ENCODE measurements around the gene CASP6.
A peak's percentile ranks its signal among the peaks of the same experiment; 100 is the strongest.

The CASP6 gene

DNA sequence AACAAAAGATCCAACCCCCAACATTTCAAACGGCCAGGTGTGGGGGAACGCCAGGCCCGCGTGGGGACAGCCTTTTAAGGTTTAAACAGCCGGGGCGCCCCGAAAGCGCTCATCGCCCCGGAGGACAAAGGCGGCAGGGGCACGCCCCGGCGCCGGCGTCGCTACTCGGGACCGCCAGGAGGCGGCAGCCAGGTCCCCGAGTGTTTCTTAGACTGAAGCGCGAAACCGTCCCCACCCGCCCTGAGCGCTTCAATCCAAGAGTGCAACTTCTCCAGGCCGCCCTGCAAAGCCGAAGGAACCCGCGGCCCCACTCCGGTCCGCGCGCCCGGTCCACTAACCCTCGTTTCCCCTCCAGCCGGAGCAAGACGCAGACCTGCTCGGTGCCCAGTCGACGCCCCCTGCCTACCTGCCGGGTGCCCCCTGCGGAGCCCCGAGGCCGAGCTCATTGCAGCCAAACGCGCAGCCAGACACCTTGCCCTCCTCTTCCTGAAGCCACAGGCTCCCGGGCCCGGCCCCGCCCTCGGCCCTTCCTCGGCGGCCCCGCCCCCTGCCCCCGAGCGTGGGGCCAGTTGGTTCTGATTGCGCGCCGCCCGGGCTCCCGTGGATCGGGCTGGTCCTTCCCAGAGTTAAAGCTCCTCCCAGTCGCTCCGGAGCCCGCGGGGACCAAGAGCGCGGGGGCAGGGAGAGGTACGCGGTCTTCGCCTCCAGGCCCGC lies at the start of gene CASP6:
TSS of gene CASP6 (minus strand) at position 496 of the 714 bp plus-strand sequence. CDS start at position 446, 50 bp downstream.
- DNase-seq = peak; percentile 88 to 91

DNA sequence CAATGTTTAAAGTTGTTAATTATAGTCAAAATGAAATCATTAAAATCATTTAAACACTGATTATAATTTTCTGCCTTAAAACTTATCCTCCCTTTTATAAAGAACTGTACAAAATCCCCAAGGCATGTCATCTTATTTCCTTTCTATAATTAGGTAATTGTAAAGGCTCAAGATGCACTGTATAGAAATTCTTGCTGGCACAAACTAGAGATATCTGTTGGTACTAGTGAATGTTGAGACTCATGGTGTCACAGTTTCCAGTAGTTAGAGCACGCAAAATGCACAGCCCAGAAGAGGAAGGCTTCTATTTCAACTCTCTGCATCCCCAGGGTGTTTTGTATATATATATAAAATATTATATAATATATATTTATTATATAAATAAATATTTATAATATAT lies 49.3 kb upstream of the CASP6 start:
- DNase-seq = peak; percentile 10 to 14
- TF ChIP-seq GATA1 (IDR thresholded peaks at IDR 0.05; ENCODE audit: low read depth, low read length) (no peak), POLR2A (IDR thresholded peaks at IDR 0.05; ENCODE audit: low read length) (no peak)

More for the DNA sequence above, at the start of gene CASP6:
- TF ChIP-seq POLR2A (IDR thresholded peaks at IDR 0.05; ENCODE audit: low read length) (peak; percentile 64), GATA1 (IDR thresholded peaks at IDR 0.05; ENCODE audit: low read depth, low read length) (no peak)

DNA sequence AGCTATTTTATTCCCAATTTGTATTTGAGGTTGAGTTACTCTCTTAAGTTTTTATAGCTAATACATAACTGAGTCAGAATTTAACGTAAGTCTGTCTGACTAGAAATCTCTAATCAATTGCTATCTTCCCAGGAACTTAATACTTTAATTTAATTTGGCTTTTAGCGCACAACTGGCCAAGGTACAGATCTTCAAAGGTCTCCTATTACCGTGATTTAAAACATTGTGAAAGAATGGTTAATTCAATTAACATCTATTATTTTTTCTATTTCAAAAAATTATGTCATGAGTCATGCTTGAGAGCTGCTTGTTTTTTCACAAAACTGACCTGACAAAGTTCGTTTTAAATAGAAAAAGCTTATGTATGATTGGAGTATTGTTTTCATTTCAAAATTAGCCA lies 48.6 kb upstream of the CASP6 start:
- no peak for TF ChIP-seq GATA1 (IDR thresholded peaks at IDR 0.05; ENCODE audit: low read depth, low read length)
- no peak for DNase-seq

DNA sequence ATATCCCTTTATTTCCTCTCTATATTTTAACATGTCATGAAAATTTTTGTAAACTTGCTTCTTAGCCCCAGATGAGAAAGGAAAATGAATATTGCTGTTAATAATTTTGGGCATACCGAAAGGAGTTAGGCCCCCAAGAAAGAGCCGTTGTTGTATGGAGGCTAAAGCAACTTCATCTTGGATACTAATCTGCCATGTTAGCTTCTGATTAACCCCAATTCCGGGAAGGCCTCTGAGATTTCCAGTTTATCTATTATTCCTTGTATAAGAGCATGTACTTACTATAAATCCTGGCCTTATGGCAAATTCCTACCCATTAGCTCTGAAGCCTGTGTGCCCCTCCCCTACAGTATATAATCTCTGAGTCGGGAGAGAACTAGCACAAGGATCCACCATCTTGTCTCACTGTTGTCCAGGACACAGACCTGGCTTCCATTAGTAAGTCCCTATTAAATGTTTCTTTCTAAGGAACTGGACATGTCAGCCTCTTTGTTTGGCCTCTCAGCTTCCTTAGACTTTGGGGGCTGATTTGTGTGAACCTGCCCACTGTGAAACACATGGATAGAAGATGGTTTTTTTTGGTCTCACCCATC lies 47.5 kb upstream of the CASP6 start:
- no peak for DNase-seq
- TF ChIP-seq POLR2A (IDR thresholded peaks at IDR 0.05; ENCODE audit: low read length) (no peak), GATA1 (IDR thresholded peaks at IDR 0.05; ENCODE audit: low read depth, low read length) (no peak)

DNA sequence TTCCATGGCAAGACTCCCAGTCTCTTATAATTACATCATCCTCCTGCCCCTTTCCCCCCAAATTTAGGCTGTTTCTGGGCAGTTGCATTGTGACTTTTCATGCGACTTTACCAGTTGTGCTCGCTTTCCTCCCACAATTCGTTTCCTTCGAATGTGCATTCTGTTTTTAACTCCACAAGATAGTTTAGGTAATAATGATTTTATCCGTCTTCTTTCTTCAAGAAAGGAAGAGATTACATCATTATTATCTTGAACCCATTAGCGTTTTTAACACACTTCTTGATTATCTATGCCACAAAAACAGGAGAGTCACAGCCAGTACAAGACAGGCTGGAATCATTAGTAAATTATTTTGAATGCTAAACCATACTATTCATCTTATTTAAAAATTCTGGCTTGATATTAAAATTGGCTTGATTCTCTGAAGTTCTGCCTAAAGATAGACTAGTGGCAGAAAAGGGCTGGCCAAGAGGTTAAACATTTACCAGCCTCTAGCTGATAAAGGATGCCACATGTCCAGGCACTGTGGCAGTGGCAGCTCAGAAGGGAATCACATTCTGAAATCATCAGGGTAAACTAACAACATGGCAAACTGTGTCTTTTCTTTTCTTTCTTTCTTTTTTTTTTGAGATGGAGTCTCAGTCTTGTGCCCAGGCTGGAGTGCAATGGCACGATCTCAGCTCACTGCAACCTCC lies 46.3 kb upstream of the CASP6 start:
- TF ChIP-seq POLR2A (IDR thresholded peaks at IDR 0.05; ENCODE audit: low read length) (no peak), GATA1 (IDR thresholded peaks at IDR 0.05; ENCODE audit: low read depth, low read length) (no peak)
- no peak for DNase-seq

DNA sequence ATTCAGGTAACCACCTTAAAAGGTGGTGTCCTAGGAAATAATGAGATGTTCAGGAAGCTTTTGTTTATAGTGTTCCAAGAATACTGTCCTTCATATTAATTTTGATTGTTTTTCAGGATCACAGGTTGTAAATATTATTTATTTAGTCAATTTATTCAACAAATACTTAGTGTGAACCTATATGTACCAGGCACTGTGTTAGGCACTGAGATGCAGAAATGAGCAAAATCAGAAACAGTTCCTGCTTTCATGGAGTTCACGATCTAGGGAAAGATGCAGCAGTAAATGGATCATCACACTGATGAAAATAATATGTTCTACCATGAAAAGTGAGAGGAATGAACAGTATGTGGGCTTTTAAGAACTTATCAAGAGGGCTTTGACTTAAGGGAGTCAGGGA lies 44.9 kb upstream of the CASP6 start:
- no peak for DNase-seq
- TF ChIP-seq GATA1 (IDR thresholded peaks at IDR 0.05; ENCODE audit: low read depth, low read length) (no peak), POLR2A (IDR thresholded peaks at IDR 0.05; ENCODE audit: low read length) (no peak)

DNA sequence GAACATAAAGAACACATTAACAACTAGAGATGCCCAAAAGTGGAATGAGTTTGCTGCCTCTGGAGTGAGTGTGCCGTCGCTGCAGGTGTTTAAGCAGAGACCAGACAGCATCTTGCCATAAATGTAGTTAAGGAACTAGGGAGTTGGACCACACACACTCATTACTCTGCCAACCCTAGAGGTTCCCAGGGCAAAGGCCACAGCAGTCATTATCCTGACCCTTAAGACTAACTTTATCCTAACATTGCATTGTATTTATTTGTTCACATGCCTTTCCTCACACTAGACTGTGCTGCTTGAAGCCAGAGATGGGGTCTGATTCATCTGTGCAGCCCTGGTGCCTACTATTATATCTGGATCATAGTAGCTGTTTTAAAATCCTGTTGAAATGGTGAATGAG lies 43.5 kb upstream of the CASP6 start:
- no peak for DNase-seq
- TF ChIP-seq POLR2A (IDR thresholded peaks at IDR 0.05; ENCODE audit: low read length) (no peak), GATA1 (IDR thresholded peaks at IDR 0.05; ENCODE audit: low read depth, low read length) (no peak)

DNA sequence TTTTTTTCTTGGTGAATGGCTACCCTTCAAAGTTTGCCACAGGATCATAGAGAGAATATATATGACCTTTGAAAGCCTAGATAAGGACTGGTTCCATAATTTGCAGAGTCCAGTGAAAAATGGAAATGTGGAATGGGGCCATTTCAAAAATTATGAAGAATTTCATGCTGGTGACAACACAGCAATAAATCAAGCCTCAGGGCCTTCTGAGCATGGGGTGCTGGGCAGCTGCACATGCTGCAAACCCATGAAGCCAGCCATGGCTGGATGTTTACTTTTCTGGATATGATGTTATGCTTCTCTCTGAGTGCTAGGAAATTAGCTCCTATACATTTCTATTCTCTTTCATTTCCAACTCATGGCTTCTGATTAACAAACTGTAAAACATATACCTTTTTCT lies 42.6 kb upstream of the CASP6 start:
- DNase-seq = no peak
- TF ChIP-seq POLR2A (IDR thresholded peaks at IDR 0.05; ENCODE audit: low read length) (no peak), GATA1 (IDR thresholded peaks at IDR 0.05; ENCODE audit: low read depth, low read length) (no peak)

DNA sequence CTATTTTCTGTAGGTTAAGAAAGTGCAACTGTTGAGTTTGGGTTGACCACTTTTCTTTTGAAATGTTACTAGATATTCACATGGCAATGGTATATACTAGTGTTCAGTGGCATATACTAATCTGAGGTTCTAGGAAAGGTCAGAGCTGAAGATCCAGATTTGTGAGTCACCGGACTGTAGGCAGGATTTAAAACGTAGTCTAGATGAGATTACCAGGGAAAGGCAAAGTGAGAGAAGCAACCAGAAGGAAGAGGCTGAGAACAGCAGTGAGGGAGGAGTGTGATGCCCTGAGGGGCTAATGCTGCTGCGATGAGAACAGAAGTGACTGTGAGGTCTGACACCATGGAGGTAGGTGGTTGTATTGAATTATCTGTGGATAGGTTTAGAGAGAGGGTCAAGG lies 36.3 kb upstream of the CASP6 start:
- DNase-seq = no peak
- TF ChIP-seq POLR2A (IDR thresholded peaks at IDR 0.05; ENCODE audit: low read length) (no peak), GATA1 (IDR thresholded peaks at IDR 0.05; ENCODE audit: low read depth, low read length) (no peak)

DNA sequence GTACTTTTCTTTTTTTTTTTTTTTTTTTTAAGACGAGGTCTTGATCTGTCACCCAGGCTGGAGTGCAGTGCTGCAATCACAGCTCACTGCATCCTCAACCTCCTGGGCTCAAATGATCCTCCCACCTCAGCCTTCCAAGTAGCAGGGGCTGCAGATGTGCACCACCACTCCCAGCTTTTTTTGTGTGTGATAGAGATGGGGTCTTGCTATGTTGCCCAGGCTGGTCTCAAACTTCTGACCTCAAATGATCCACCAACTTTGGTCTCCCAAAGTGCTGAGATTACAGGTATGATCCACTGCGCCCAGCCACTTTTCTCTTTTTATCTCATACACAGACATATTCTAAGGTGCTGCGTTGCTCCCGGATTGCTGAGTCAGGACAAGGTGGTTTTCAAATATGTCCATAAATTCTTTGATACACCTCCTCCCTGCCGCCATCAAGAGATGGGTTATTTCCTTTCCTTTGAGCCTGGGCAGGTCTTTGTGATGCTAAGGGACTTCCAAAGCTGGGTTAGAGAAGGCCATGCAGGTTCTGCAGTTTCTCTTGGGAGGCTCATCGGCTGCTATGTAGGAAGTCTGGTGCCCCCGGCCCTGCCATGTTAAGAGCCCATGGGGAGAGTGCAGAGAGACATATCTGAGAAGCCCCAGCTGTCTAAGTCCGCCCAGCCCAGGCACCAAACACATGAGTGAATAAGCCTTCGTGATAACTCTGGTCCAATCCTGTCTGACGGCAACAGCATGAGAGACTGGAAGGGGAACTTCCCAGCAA lies 35.0 kb upstream of the CASP6 start:
- TF ChIP-seq POLR2A (IDR thresholded peaks at IDR 0.05; ENCODE audit: low read length) (no peak), GATA1 (IDR thresholded peaks at IDR 0.05; ENCODE audit: low read depth, low read length) (no peak)

DNA sequence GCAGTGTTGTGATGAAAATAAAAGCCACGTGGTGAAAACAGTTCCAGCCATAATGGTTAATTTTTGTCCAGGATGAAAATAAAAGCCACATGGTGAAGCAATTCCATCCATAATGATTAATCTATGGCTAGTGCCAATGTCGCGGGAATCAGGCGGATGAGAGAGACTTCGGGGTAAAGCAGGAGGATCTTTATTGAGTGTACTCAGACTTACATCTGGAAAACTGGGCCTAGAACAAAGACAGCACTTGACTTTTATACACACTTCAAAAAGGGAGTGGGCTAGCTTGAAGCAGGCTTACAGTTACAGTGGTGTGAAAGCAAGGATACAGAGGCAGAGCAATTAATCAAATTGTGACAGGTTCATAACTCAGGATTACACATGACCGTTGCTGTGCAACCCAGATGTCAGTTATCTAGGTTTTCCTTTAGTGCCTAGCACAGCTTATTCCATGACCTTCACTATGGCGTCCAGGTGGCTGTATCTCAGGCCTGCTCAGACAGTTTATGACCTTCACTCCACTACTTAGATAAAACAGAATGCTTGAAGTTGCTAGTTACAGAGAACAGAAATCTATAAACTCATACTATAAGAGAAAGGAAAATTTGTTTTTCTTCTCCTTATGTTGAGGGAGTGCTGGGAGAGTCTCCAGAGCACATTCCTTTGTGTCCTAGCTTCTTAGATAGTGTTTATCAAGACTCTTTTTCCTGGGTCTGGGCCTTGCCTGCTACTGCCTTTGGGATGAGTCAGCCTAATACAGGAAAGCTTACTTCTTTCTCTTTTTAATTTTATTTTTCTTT lies 32.5 kb upstream of the CASP6 start:
- peak in 1 of 2 experiments; percentile 10 for DNase-seq
- no peak for TF ChIP-seq POLR2A (IDR thresholded peaks at IDR 0.05; ENCODE audit: low read length)

More for the DNA sequence above, 35.0 kb upstream of the CASP6 start:
- no peak for DNase-seq

DNA sequence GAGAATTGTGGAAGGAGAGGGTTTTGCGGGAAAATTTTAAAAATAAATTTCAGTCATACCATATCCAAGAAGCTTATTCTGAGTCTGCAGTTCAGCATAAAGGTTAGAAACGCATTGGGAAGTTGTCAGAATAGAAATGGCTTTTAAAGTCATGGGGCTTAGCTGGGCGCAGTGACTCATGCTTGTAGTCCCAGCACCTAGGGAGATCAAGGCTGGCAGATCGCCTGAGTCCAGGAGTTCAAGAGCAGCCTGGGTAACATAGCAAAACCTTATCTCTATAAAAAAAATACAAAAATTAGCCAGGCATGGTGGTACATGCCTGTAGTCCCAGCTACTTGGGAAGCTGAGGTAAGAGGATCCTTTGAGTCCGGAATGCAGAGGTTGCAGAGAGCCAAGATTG lies 30.5 kb upstream of the CASP6 start:
- peak in 1 of 2 experiments; percentile 16 for DNase-seq
- no peak for TF ChIP-seq POLR2A (IDR thresholded peaks at IDR 0.05; ENCODE audit: low read length)
- no peak for TF ChIP-seq GATA1 (IDR thresholded peaks at IDR 0.05; ENCODE audit: low read depth, low read length)

Measured in erythroblast (primary cell).